IMR-90 (cell line): ENCODE data around the gene MYPOP. TPM values are rescaled to one million over a fixed set of nuclear protein-coding genes. Genes with fewer than 3 reads are reported as not detected.

ENCODE experiments used
- ATAC-seq: fragments of 200-7000 bp; cut with Tn5 transposase; 2 replicates; pipeline ENCODE4 v1.9.1; 2020; ENCODE audit warnings: low read depth, mild to moderate bottlenecking, moderate library complexity
- BruUV-seq: library from RNA; stranded (reverse); fragments of 400-500 nt; replicated peaks from 2 replicates; lab custom pipeline; 2021; lab: Mats Ljungman, UMichigan
- CTCF ChIA-PET: fragments of 300-600 bp; formaldehyde crosslinking; extraction: SDS; loops from one replicate; lab custom pipeline; 2021; ENCODE audit warnings: antibody characterized with exemption; lab: Yijun Ruan, JAX
- POLR2A ChIA-PET: fragments of 300-600 bp; sonication (Branson Sonifier 250); formaldehyde crosslinking; loops from one replicate; lab custom pipeline; 2022; ENCODE audit warnings: antibody characterized with exemption; ENCODE audit not compliant: unreplicated experiment; lab: Charles Lee
- DNase-seq: peaks from one replicate; pipeline ENCODE4 v3.0.0; 2013
- H2AFZ ChIP-seq: replicated peaks from 2 replicates; pipeline ENCODE3; 2013; ENCODE audit warnings: low read length, mild to moderate bottlenecking; ENCODE audit not compliant: poor library complexity
- H2AK5ac ChIP-seq: 2 replicates; pipeline ENCODE4 v1.6.1; 2013; ENCODE audit warnings: low read depth, low read length, inconsistent platforms
- H2AK9ac ChIP-seq: replicated peaks from 2 replicates; pipeline ENCODE3; 2013; ENCODE audit warnings: mild to moderate bottlenecking, low read depth, low read length, moderate library complexity; ENCODE audit not compliant: poor library complexity
- H2BK120ac ChIP-seq: 2 replicates; pipeline ENCODE4 v1.6.1; 2013; ENCODE audit warnings: low read depth, low read length, inconsistent platforms
- H2BK15ac ChIP-seq: 3 replicates; pipeline ENCODE4 v1.6.1; 2013; ENCODE audit warnings: low read depth, low read length, inconsistent platforms
- H2BK20ac ChIP-seq: 2 replicates; pipeline ENCODE4 v1.6.1; 2013; ENCODE audit warnings: low read depth, mild to moderate bottlenecking, inconsistent platforms, low read length, moderate library complexity
- H2BK5ac ChIP-seq: 2 replicates; pipeline ENCODE4 v1.6.1; 2013; ENCODE audit warnings: mild to moderate bottlenecking, low read depth, low read length, inconsistent platforms; ENCODE audit not compliant: poor library complexity, severe bottlenecking
- H3K14ac ChIP-seq: replicated peaks from 2 replicates; pipeline ENCODE4 v1.6.1; 2013; ENCODE audit warnings: low read depth, low read length, inconsistent platforms
- H3K18ac ChIP-seq: 2 replicates; pipeline ENCODE4 v1.6.1; 2013; ENCODE audit warnings: low read depth, low read length, control low read depth
- H3K23ac ChIP-seq: 2 replicates; pipeline ENCODE4 v1.6.1; 2013; ENCODE audit warnings: low read depth, low read length, inconsistent platforms
- H3K27ac ChIP-seq: 2 replicates; pipeline ENCODE4 v1.5.1; 2013; ENCODE audit warnings: mild to moderate bottlenecking, control low read depth, low read length; ENCODE audit not compliant: insufficient read depth
- H3K27me3 ChIP-seq: 2 replicates; pipeline ENCODE4 v1.6.1; 2013; ENCODE audit warnings: low read length; ENCODE audit not compliant: control insufficient read depth, insufficient read depth
- H3K36me3 ChIP-seq: 2 replicates; pipeline ENCODE4 v1.6.1; 2013; ENCODE audit warnings: low read length, mixed read lengths; ENCODE audit not compliant: control insufficient read depth, insufficient read depth
- H3K4ac ChIP-seq: 2 replicates; pipeline ENCODE4 v1.6.1; 2013; ENCODE audit warnings: low read depth, low read length, inconsistent platforms
- H3K4me1 ChIP-seq: 2 replicates; pipeline ENCODE4 v1.6.1; 2013; ENCODE audit warnings: low read length, mixed read lengths; ENCODE audit not compliant: control insufficient read depth, insufficient read depth
- H3K4me2 ChIP-seq: 2 replicates; pipeline ENCODE4 v1.6.1; 2013; ENCODE audit warnings: low read depth, mild to moderate bottlenecking, control low read depth, low read length, moderate library complexity
- H3K4me3 ChIP-seq: 2 replicates; pipeline ENCODE4 v1.5.1; 2013; ENCODE audit warnings: low read depth, mild to moderate bottlenecking, control low read depth, low read length, moderate library complexity; ENCODE audit not compliant: insufficient read depth
- H3K56ac ChIP-seq: 2 replicates; pipeline ENCODE4 v1.6.1; 2013; ENCODE audit warnings: low read length, inconsistent platforms; ENCODE audit not compliant: insufficient read depth; ENCODE audit errors: extremely low read depth
- H3K79me1 ChIP-seq, 2 experiments: 2 replicates each; pipeline ENCODE4 v1.6.1; 2013; ENCODE audit warnings: low read length in 2 of 2, inconsistent platforms in 1 of 2, low read depth in 1 of 2
- H3K9ac ChIP-seq: 2 replicates; pipeline ENCODE4 v1.6.1; 2013; ENCODE audit warnings: low read depth, low read length, control low read depth
- H3K9me1 ChIP-seq: 2 replicates; pipeline ENCODE4 v1.6.1; 2013; ENCODE audit warnings: low read length, inconsistent platforms; ENCODE audit not compliant: insufficient read depth
- H3K9me3 ChIP-seq: 2 replicates; pipeline ENCODE4 v1.6.1; 2013; ENCODE audit warnings: low read length; ENCODE audit not compliant: control insufficient read depth, insufficient read depth
- H4K20me1 ChIP-seq: 2 replicates; pipeline ENCODE4 v1.6.1; 2013; ENCODE audit warnings: low read length, inconsistent platforms; ENCODE audit not compliant: insufficient read depth
- H4K5ac ChIP-seq: 2 replicates; pipeline ENCODE4 v1.6.1; 2013; ENCODE audit warnings: mild to moderate bottlenecking, low read depth, low read length, control low read depth
- H4K8ac ChIP-seq, 2 experiments: 2 replicates each; pipeline ENCODE4 v1.6.1; 2013; ENCODE audit warnings: low read depth in 2 of 2, low read length in 2 of 2, control low read depth in 1 of 2, inconsistent platforms in 1 of 2
- H4K91ac ChIP-seq: 2 replicates; pipeline ENCODE4 v1.6.1; 2013; ENCODE audit warnings: low read depth, low read length, inconsistent platforms; ENCODE audit not compliant: insufficient read depth
- BHLHE40 ChIP-seq: fragments of 150-350 bp; IDR thresholded peaks from 2 replicates; pipeline ENCODE4 v1.6.1; 2016; ENCODE audit warnings: mild to moderate bottlenecking, low read depth, low read length
- MAZ ChIP-seq: IDR thresholded peaks from 2 replicates; pipeline ENCODE4 v1.6.1; 2012; ENCODE audit warnings: low read depth, mild to moderate bottlenecking, low read length, improper control_type of control experiment, moderate library complexity, borderline replicate concordance
- RCOR1 ChIP-seq: IDR thresholded peaks from 2 replicates; pipeline ENCODE4 v1.6.1; 2012; ENCODE audit warnings: mild to moderate bottlenecking, low read length, improper control_type of control experiment; ENCODE audit not compliant: insufficient replicate concordance
- WGBS, 2 experiments: methylation state at CpG; one replicate each; pipeline versions ENCODE4 v1.1.5 to v1.1.7; 2013; ENCODE audit warnings: missing lambda C conversion rate in 2 of 2; ENCODE audit not compliant: insufficient read length in 1 of 2; ENCODE audit errors: extremely low coverage in 2 of 2; 5-methylcytosine and 5-hydroxymethylcytosine counted together
- dilution Hi-C: fragments of 300-500 bp; cut with HindIII; formaldehyde crosslinking; loops from one replicate; pipeline ENCODE4 v1.14.3; 2018; ENCODE audit warnings: low sequenced_read_pairs; ENCODE audit not compliant: unreplicated experiment
- in situ Hi-C: fragments of 300-500 bp; cut with MboI; formaldehyde crosslinking; loops from 3 replicates; pipeline ENCODE4 v1.14.3; 2019; ENCODE audit warnings: low sequenced_read_pairs, inconsistent platforms, mixed read lengths
- intact Hi-C: fragments of 100-400 bp; cut with micrococcal nuclease; formaldehyde crosslinking; loops from 2 replicates; pipeline ENCODE4 v1.10.0; 2022
- polyA plus RNA-seq, 3 experiments: library from polyadenylated mRNA; depleted of rRNA; stranded (reverse); fragments of >200 nt; gene quantifications; 2 replicates each; pipeline ENCODE4 v1.2.3, GENCODE V29; 2012; ENCODE audit warnings: low replicate concordance in 1 of 3
- total RNA-seq: library from RNA; depleted of rRNA; stranded (reverse); fragments of >200 nt; gene quantifications from 2 replicates; pipeline ENCODE4 v1.2.3, GENCODE V29; 2012
- TF ChIP-seq, protein P1 (sequence below): conservative IDR thresholded peaks from 2 replicates; pipeline ENCODE4 v1.5.1; 2012; ENCODE audit warnings: mild to moderate bottlenecking, low read depth, low read length, improper control_type of control experiment

The MYPOP gene
- total and polyA plus RNA-seq, 2 of the 4 experiments (the other 2 are of a cell fraction): 0.36 to 2.8 TPM

DNA sequence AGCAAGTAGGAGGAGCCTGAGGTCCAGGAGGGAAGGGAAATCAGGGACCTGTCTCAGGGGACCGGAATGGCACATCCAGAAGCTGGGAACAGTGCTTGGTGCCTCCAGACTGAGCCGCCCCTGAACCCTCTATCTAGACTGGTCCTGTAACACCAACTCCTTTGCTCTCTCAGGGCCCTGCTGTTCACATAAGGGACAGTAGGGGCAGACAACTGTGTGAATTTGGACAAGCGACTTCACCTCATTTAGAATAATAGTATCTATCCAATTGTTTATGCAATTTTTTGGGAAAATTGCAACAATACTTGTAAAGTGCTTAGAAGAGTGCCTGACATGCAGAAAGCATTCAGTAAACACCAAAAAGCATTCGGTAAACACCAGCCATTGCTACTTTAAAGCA is 53.5 kb downstream of the MYPOP start:
- Histone ChIP-seq H3K9ac (no peak overlapping the region), H3K4ac (no peak overlapping the region), H3K23ac (no peak overlapping the region), H3K18ac (no peak overlapping the region), H3K4me1 (no peaks in the 10 kb centered on the region), H3K27ac (no peak overlapping the region), H3K4me2 (no peak overlapping the region), H4K5ac (no peak overlapping the region), H2BK20ac (no peak overlapping the region), H2BK120ac (no peak overlapping the region), H2AFZ (no peak overlapping the region), H2BK5ac (no peak overlapping the region), H3K56ac (no peak overlapping the region), H4K20me1 (peaks cover 15% of the 10 kb centered on the region), H3K79me1 (peaks cover 19 to 53% of the 10 kb centered on the region in 2 experiments), H3K9me3 (no peaks in the 10 kb centered on the region), H3K27me3 (no peaks in the 10 kb centered on the region), H2AK9ac (no peak overlapping the region), H2AK5ac (no peak overlapping the region), H2BK15ac (no peak overlapping the region), H3K4me3 (no peak overlapping the region), H3K9me1 (peaks cover 16% of the 10 kb centered on the region), H4K8ac (no peak overlapping the region), H3K36me3 (peaks cover 62% of the 10 kb centered on the region), H3K14ac (no peak overlapping the region), H4K91ac (no peak overlapping the region)
- in situ Hi-C loops (no loop called here), intact Hi-C loops (no loop called here), dilution Hi-C loops (no loop called here)
- no TSS peak for BruUV-seq
- CTCF ChIA-PET: interaction anchor here (0.6 kb wide), 1 partner anchor 39 kb away, joined by 3 read pairs; no protein-coding TSS in a partner anchor
- TF ChIP-seq BHLHE40 (no peak), MAZ (no peak), RCOR1 (no peak)
- TF ChIP-seq, protein P1, sequence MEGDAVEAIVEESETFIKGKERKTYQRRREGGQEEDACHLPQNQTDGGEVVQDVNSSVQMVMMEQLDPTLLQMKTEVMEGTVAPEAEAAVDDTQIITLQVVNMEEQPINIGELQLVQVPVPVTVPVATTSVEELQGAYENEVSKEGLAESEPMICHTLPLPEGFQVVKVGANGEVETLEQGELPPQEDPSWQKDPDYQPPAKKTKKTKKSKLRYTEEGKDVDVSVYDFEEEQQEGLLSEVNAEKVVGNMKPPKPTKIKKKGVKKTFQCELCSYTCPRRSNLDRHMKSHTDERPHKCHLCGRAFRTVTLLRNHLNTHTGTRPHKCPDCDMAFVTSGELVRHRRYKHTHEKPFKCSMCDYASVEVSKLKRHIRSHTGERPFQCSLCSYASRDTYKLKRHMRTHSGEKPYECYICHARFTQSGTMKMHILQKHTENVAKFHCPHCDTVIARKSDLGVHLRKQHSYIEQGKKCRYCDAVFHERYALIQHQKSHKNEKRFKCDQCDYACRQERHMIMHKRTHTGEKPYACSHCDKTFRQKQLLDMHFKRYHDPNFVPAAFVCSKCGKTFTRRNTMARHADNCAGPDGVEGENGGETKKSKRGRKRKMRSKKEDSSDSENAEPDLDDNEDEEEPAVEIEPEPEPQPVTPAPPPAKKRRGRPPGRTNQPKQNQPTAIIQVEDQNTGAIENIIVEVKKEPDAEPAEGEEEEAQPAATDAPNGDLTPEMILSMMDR: 0 out of 2 replicates have a peak, but pooled peaks have one; percentile 14
- ATAC-seq (peak; percentile 42; the same call in 1 of the 2 replicates), DNase-seq (no peak)
- POLR2A ChIA-PET: no interaction called here
- WGBS, 2 experiments: 83% methylated on average over 2 of the region's 4 CpGs; no CpG with 5 or more reads in 1 of the 2 experiments
